Central memory CD8-positive, alpha-beta T cell (primary cell): ENCODE measurements around the gene SLC26A2.
"Not testable (repeated sequence)": the region's sequence is repeated elsewhere in the genome, so short reads cannot be mapped to it uniquely, and the experiment has no call there.

ENCODE experiments used
- ATAC-seq: fragments of 150-1000 bp; cut with Tn5 transposase; replicated peaks from 2 replicates; pipeline ENCODE4 v1.10.0; 2022; ENCODE audit warnings: mild to moderate bottlenecking, moderate FRiP score, moderate number of reproducible peaks; ENCODE audit not compliant: poor library complexity, severe bottlenecking; ENCODE audit errors: extremely low read depth
- DNase-seq, 2 donors: peaks; one replicate each; pipeline ENCODE4 v3.0.0; 2021; ENCODE audit warnings: low spot score in 2 of 2
- H3K27ac Mint-ChIP-seq: one replicate; pipeline ENCODE4 v1.8.0; 2022; ENCODE audit warnings: low read depth, mild to moderate bottlenecking, moderate library complexity, mixed read lengths
- H3K27me3 Mint-ChIP-seq: one replicate; pipeline ENCODE4 v1.8.0; 2022; ENCODE audit warnings: mixed read lengths
- H3K36me3 Mint-ChIP-seq: one replicate; pipeline ENCODE4 v1.8.0; 2022; ENCODE audit warnings: mild to moderate bottlenecking, moderate library complexity, mixed read lengths; ENCODE audit not compliant: insufficient read depth
- H3K4me1 Mint-ChIP-seq: one replicate; pipeline ENCODE4 v1.8.0; 2022; ENCODE audit warnings: mixed read lengths
- H3K4me3 Mint-ChIP-seq: one replicate; pipeline ENCODE4 v1.8.0; 2022; ENCODE audit warnings: mild to moderate bottlenecking, moderate library complexity, mixed read lengths
- H3K9me3 Mint-ChIP-seq: one replicate; pipeline ENCODE4 v1.8.0; 2022; ENCODE audit warnings: mixed read lengths

Gene SLC26A2

DNA sequence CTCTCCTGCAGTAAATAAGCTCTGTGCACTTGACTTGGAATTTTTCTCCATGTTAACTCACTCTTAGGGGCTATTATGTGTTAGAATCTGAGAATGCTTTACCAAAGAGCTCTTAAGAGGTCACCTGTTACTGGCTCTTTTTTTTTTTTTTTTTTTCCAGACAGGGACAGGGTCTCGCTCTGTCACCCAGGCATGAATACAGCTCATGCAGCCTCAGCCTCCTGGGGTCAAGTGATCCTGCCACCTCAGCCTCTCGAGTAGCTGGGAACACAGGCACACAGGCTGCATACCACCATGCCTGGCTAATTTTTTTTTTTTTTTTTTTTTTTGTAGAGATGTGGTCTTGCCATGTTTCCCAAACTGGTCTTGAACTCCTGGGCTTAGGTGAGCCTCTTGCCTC is 62.1 kb downstream of the SLC26A2 start:
- H3K27ac Mint-ChIP-seq, result no peak overlapping the region
- DNase-seq (no peak), ATAC-seq (no peak)
- H3K4me1 Mint-ChIP-seq, result no peaks in the 10 kb centered on the region
- peaks cover 74% of the 10 kb centered on the region for H3K36me3 Mint-ChIP-seq
- no peaks in the 10 kb centered on the region for H3K9me3 Mint-ChIP-seq
- H3K4me3 Mint-ChIP-seq, result no peak overlapping the region
- no peaks in the 10 kb centered on the region for H3K27me3 Mint-ChIP-seq

DNA sequence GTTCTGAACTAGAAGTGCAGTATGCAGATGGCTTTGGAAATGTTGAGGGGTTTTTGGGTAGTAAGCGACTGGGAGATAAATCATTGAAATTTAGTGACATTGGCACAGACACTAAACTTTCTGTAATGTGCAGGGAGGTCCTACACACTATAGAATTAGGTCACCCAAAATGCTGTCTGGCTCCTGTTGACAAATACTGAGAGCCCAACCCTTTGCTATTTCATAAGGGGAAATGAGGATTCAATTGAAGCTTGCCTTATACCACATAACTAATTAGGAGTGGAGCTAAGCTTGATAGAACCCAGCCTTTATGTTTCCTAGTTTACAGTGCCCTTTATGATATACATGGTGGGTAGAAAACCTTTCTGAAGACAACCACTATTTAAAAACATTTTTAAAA is 62.6 kb downstream of the SLC26A2 start:
- Mint-ChIP-seq H3K4me1 (no peaks in the 10 kb centered on the region), H3K4me3 (no peak overlapping the region), H3K36me3 (peaks cover 76% of the 10 kb centered on the region), H3K9me3 (no peaks in the 10 kb centered on the region), H3K27ac (no peak overlapping the region), H3K27me3 (no peaks in the 10 kb centered on the region)
- DNase-seq, result no peak
- no peak for ATAC-seq

- Mint-ChIP-seq H3K4me3 (no peak overlapping the region), H3K27me3 (no peaks in the 10 kb centered on the region), H3K36me3 (peaks cover 74% of the 10 kb centered on the region), H3K4me1 (no peaks in the 10 kb centered on the region), H3K27ac (no peak overlapping the region), H3K9me3 (no peaks in the 10 kb centered on the region)
- DNase-seq, result no peak
- ATAC-seq, result no peak
Observed at GRCh38 chr5:150024346-150024984, 63.9 kb downstream of the SLC26A2 start.

DNA sequence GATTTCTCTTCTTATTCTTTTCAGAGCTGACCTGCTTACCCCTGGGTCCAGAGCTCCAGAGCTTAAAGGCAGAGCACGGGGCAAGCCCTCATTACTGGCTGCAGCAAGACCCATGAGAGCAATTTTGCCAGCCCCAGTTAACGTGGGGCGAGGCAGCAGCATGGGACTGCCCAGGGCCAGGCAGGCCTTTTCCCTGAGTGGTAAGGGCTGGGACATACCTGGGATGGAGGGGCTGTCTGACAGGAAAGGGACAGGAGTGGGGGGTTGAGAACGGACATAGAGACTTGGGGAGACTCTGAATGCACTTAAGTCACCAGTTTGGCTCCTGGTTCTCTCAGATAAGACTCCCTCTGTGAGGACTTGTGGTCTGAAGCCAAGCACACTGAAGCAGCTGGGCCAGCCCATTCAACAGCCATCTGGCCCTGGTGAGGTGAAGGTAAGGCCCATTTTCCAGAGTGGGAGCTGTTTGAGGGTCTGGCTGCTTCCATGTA is 66.2 kb downstream of the SLC26A2 start:
- Mint-ChIP-seq H3K27me3 (no peaks in the 10 kb centered on the region), H3K27ac (no peak overlapping the region), H3K4me3 (no peak overlapping the region), H3K9me3 (no peaks in the 10 kb centered on the region), H3K36me3 (peaks cover 71% of the 10 kb centered on the region), H3K4me1 (no peaks in the 10 kb centered on the region)
- DNase-seq (no peak), ATAC-seq (no peak)

DNA sequence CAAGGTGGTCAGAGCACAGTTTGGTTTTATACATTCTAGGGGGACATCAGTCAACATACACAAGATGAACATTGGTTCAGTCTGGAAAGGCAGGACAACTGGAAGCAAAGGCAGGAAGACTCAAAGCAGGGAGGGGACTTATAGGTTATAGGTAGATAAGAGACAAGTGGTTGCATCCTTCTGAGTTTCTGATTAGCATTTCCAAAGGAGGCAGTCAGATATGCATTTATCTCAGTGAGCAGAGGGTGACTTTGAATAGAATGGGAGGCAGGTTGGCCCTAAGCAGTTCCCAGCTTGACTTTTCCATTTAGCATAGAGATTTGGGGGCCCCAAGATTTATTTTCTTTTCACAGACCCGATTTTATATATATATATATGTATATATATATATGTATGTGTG is 67.5 kb downstream of the SLC26A2 start:
- H3K36me3 Mint-ChIP-seq, result peaks cover 62% of the 10 kb centered on the region
- not testable (repeated sequence) for ATAC-seq, DNase-seq, H3K4me3 Mint-ChIP-seq, H3K27me3 Mint-ChIP-seq, H3K9me3 Mint-ChIP-seq, H3K27ac Mint-ChIP-seq, H3K4me1 Mint-ChIP-seq

DNA sequence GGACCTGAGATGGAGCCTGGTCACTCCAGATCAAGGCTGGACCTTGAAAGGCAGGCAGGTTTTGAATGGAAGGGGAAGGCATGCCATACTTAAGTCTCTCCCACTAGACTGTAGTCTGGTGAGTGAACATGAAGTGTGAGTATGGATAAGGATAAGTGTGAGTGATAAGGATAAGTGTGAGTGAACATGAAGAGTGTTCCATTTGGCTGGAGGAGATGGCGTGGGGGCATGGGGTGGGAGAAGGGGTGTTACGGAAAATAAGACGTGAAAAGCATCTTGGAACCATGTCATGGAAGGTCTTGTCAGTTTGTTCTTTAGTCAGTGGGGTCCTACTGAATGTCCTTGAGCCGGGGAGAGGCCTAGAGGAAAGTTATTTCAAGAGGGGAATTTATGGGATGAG is 72.8 kb downstream of the SLC26A2 start:
- no peaks in the 10 kb centered on the region for H3K9me3 Mint-ChIP-seq

DNA sequence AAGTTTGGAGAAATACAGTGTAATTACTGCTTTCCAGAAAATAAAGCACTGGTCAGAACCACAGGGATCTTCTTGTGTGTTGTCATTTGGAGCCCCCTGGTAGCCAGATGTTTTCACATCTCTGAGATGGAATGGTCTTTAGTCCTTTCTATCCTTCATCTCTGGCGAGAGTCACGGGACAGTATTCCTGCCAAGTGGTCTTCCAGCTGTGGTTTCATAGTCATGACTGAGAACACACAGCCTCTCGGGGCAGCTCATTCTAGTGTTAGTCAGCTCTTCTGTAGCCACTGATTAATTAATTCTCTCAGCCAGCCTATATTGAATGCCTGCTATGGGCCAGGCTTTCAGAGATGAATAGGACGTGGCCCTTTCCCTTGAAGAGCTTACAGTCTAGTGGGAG is 74.1 kb downstream of the SLC26A2 start:
- no peak overlapping the region for H3K4me3 Mint-ChIP-seq
- no peaks in the 10 kb centered on the region for H3K9me3 Mint-ChIP-seq
- ATAC-seq, result no peak
- peaks cover 58% of the 10 kb centered on the region for H3K36me3 Mint-ChIP-seq
- no peak for DNase-seq
- H3K27ac Mint-ChIP-seq, result no peak overlapping the region
- no peaks in the 10 kb centered on the region for H3K4me1 Mint-ChIP-seq
- no peaks in the 10 kb centered on the region for H3K27me3 Mint-ChIP-seq

More for the DNA sequence above, 72.8 kb downstream of the SLC26A2 start:
- DNase-seq (no peak), ATAC-seq (no peak)
- no peaks in the 10 kb centered on the region for H3K27me3 Mint-ChIP-seq
- H3K36me3 Mint-ChIP-seq, result peaks cover 60% of the 10 kb centered on the region
- H3K4me1 Mint-ChIP-seq, result no peaks in the 10 kb centered on the region
- no peak overlapping the region for H3K27ac Mint-ChIP-seq
- no peak overlapping the region for H3K4me3 Mint-ChIP-seq

DNA sequence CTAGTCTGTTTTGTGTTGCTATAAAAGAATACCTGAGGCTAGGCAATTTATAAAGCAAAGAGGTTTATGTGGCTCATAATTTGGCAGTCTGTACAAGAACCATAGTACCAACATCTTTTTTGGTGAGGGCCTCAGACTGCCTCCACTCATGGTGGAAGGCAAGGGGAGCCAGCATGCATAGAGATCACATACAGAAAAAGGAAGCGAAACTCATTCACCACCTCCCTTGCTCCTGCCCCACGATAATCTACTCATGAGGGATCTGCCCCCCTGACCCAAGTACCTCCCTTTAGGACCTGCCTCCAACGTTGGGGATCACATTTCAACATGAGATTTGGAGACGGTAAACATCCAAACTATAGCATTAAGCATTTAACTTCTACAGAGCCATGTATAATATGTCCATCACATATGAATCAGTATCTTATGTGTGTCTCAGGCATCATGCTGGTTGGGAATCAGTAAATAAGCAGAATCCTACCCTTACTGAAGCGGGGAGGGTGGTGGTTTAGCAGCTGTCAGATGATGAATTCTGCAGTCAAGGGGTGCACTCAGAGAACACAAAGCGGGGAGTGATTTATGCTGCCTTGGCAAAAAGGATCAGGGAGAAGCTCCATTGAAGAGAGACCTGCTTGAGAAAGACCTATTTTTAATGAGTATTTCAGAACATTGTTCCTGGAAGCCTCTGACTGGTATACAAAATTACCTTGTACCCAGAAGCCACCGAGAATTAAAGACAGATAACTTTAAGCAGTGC is 74.8 kb downstream of the SLC26A2 start:
- Mint-ChIP-seq H3K4me1 (no peaks in the 10 kb centered on the region), H3K9me3 (no peaks in the 10 kb centered on the region), H3K36me3 (peaks cover 55% of the 10 kb centered on the region), H3K27ac (no peak overlapping the region), H3K4me3 (no peak overlapping the region), H3K27me3 (no peaks in the 10 kb centered on the region)
- no peak for DNase-seq
- no peak for ATAC-seq

DNA sequence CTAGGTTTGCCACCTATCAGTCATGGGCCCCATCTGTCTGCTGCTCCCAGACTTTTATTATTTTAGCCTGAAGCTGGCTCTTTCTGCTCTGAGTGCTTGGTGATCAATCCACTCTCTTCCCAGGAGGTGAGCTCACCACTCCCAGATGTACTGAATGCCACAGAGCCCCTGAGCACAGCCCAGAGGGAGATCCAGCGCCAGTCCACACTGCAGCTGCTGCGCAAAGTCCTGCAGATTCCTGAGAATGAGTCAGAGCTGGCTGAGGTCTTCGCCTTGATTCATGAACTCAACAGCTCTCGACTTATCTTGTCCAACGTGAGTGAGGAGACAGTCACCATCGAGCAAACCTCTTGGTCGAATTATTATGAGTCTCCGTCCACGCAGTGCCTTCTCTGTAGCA is 76.0 kb downstream of the SLC26A2 start:
- ATAC-seq, result no peak
- Mint-ChIP-seq H3K4me3 (no peak overlapping the region), H3K27ac (no peak overlapping the region), H3K4me1 (no peaks in the 10 kb centered on the region), H3K27me3 (no peaks in the 10 kb centered on the region), H3K9me3 (no peaks in the 10 kb centered on the region), H3K36me3 (peaks cover 56% of the 10 kb centered on the region)
- DNase-seq, result no peak
